Activated CD4-positive, CD25-positive, alpha-beta regulatory T cell treated with anti-CD3 and anti-CD28 coated beads, Interleukin-2, amount 50 U/mL, for 16 hours (primary cell): ENCODE data around the gene TMEM156.
"Not testable (repeated sequence)": the region's sequence is repeated elsewhere in the genome, so short reads cannot be mapped to it uniquely, and the experiment has no call there.

Source experiments
- DNase-seq: peaks from one replicate; pipeline ENCODE4 v3.0.0-alpha.2; 2020; ENCODE audit warnings: low read depth, low spot score

TMEM156 gene

GRCh38 chr4:39043861-39044363, 11.7 kb upstream of the TMEM156 start:
- DNase-seq, result no peak

GRCh38 chr4:39043058-39043860, 11.1 kb upstream of the TMEM156 start:
- no peak for DNase-seq

- DNase-seq, result no peak
Observed at GRCh38 chr4:39042366-39042765, 10.2 kb upstream of the TMEM156 start.

- DNase-seq, result no peak
Observed at GRCh38 chr4:39039108-39039507, 6.9 kb upstream of the TMEM156 start.

GRCh38 chr4:39037941-39038340, 5.7 kb upstream of the TMEM156 start:
- no peak for DNase-seq

- no peak for DNase-seq
Observed at GRCh38 chr4:39037491-39037825, 5.2 kb upstream of the TMEM156 start.

- DNase-seq, result no peak
Observed at GRCh38 chr4:39036172-39036571, 4.0 kb upstream of the TMEM156 start.

GRCh38 chr4:39031590-39032020, 604 bp downstream of the TMEM156 start:
- DNase-seq, result not testable (repeated sequence)

- DNase-seq, result no peak
Observed at GRCh38 chr4:39030725-39031124, 1.5 kb downstream of the TMEM156 start.

GRCh38 chr4:39029752-39030694, 2.2 kb downstream of the TMEM156 start:
- no peak for DNase-seq

- no peak for DNase-seq
Observed at GRCh38 chr4:39026096-39026495, 6.1 kb downstream of the TMEM156 start.

- DNase-seq, result no peak
Observed at GRCh38 chr4:39025552-39026085, 6.6 kb downstream of the TMEM156 start.

GRCh38 chr4:39024311-39024865, 7.8 kb downstream of the TMEM156 start:
- no peak for DNase-seq

GRCh38 chr4:39023059-39023458, 9.2 kb downstream of the TMEM156 start:
- no peak for DNase-seq

GRCh38 chr4:39022241-39022640, 10.0 kb downstream of the TMEM156 start:
- no peak for DNase-seq

GRCh38 chr4:39021631-39022030, 10.6 kb downstream of the TMEM156 start:
- DNase-seq, result no peak

- no peak for DNase-seq
Observed at GRCh38 chr4:39020130-39020529, 12.1 kb downstream of the TMEM156 start.

GRCh38 chr4:39014028-39014427, 18.2 kb downstream of the TMEM156 start:
- DNase-seq, result no peak

GRCh38 chr4:39004758-39005157, 27.5 kb downstream of the TMEM156 start:
- DNase-seq, result no peak

GRCh38 chr4:39002058-39002457, 30.2 kb downstream of the TMEM156 start:
- DNase-seq, result not testable (repeated sequence)

GRCh38 chr4:38995660-38996005, 36.6 kb downstream of the TMEM156 start:
- DNase-seq, result no peak

- DNase-seq, result no peak
Observed at GRCh38 chr4:38994135-38994534, 38.1 kb downstream of the TMEM156 start.
